Mucosa of descending colon (tissue), 3 donors: Measurements from ENCODE around the gene TSPY10. TPM values are rescaled to one million over a fixed set of nuclear protein-coding genes. Genes with fewer than 3 reads are reported as not detected.
A peak's percentile ranks its signal among the peaks of the same experiment; 100 is the strongest.
"Not testable (repeated sequence)": the region's sequence is repeated elsewhere in the genome, so short reads cannot be mapped to it uniquely, and the experiment has no call there.

Experiments used
- ATAC-seq: fragments of 200-7000 bp; cut with Tn5 transposase; one replicate; pipeline ENCODE4 v1.9.1; 2020; ENCODE audit warnings: mild to moderate bottlenecking, moderate library complexity
- DNase-seq, 3 donors: peaks; one replicate each; pipeline ENCODE4 v3.0.0-alpha.2; 2020
- H3K36me3 ChIP-seq: fragments of 200-600 bp; one replicate; pipeline ENCODE4 v1.8.0; 2021; ENCODE audit warnings: low read depth, mild to moderate bottlenecking
- H3K4me1 ChIP-seq: fragments of 200-600 bp; one replicate; pipeline ENCODE4 v1.8.0; 2021; ENCODE audit warnings: low read depth, mild to moderate bottlenecking
- H3K4me3 ChIP-seq: fragments of 200-600 bp; one replicate; pipeline ENCODE4 v1.8.0; 2021; ENCODE audit warnings: mild to moderate bottlenecking
- H3K9me3 ChIP-seq: fragments of 200-600 bp; one replicate; pipeline ENCODE4 v1.8.0; 2021; ENCODE audit warnings: mild to moderate bottlenecking
- intact Hi-C, 2 donors: fragments of 100-400 bp; cut with DNase I in 1 of 2; cut with micrococcal nuclease in 1 of 2; formaldehyde crosslinking; loops; one replicate each; pipeline versions ENCODE4 v1.11.0 to v1.11.1; 2022; cut with DNase I, micrococcal nuclease
- long read RNA-seq, 2 donors: library from polyadenylated mRNA; unstranded; transcript quantifications; one replicate each; pipeline ENCODE4 v2.0.0, GENCODE V29; 2019 to 2021
- total RNA-seq, 3 donors: library from RNA; stranded (reverse); fragmentation: NEBNext Ultra II Directional in 2 of 3; extraction: Animal tissue kit (Norgen Biotek cat#: 25700) in 2 of 3; gene quantifications; one replicate each; pipeline versions ENCODE4 v1.2.1 to v1.2.4, GENCODE V29; 2021 to 2023
- donor health status: DM: no; HTN: no; CAD: no; lungs with moderate emphysema.
- donor health status: DM: no; HTN: no; CAD: no.
- donor health status: DM: no; HTN: yes; CAD: no.

TSPY10 gene
- not detected for total RNA-seq
- long read RNA-seq, donor 1, result 0 reads
- long read RNA-seq, donor 2, result 0 reads

DNA sequence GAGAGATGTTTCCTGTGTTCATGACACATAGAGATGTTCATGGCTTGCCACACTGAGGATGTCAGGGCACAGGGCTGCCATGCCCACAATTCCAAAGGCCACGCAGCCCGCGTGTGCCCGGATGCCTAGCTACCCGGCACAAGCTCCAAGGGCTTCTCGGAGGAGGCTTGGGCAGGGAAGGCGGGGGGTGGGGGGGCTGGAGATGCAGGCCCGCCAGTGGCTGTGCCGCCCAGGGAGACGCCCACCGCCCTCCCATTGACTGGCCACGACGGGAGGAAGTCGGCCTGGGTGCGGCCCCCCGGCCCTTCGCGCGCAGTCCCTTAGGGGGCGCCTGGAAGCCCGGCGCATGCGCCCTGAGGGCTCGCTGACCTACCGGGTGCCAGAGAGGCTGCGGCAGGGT lies at the start of gene TSPY10:
Gene TSPY10, plus strand, starts transcription at position 301 of the 400 bp plus-strand sequence. Its CDS starts 46 bp downstream, at position 347.
- H3K9me3 ChIP-seq, intact Hi-C loops, H3K4me1 ChIP-seq, H3K4me3 ChIP-seq, H3K36me3 ChIP-seq, ATAC-seq, DNase-seq: not testable (repeated sequence)

GRCh38 chrY:9486967-9487366 lies 40.7 kb upstream of the TSPY10 start, which contains the start of gene TSPY9:
Gene TSPY9 (plus strand): TSS chrY:9487267. CDS start chrY:9487313, 46 bp downstream.
- intact Hi-C loops, H3K36me3 ChIP-seq, H3K4me3 ChIP-seq, DNase-seq, H3K9me3 ChIP-seq, H3K4me1 ChIP-seq, ATAC-seq: not testable (repeated sequence)

DNA sequence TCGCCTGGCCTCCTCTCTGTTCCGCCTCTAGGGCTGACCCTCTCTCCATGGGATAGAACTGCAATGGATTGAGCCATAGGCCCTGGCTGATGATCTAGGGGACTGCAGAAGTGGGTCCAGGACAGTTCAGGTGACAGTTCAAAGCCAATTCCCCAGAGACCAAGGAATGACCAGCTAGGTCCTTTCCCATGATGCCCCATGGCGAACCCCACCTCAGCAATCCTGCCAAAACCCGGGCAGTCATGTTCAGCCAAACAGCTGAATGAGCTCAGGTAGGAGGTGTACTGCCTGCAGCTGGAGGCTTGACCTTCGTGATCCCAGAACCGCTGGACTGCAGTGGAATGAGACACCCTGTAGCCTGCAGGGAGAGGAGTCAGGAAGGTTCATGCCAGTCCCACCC lies 23.3 kb upstream of the TSPY10 start:
- H3K36me3 ChIP-seq, ATAC-seq, H3K9me3 ChIP-seq, H3K4me3 ChIP-seq, intact Hi-C loops, H3K4me1 ChIP-seq: not testable (repeated sequence)
- DNase-seq, result peak in 1 of 3 donors; percentile 10

- peak in 1 of 3 donors; percentile 4 for DNase-seq
- H3K36me3 ChIP-seq, H3K4me3 ChIP-seq, ATAC-seq, H3K4me1 ChIP-seq, H3K9me3 ChIP-seq, intact Hi-C loops: not testable (repeated sequence)
Measured at GRCh38 chrY:9516287-9516686, 11.4 kb upstream of the TSPY10 start.

Other genes starting within 250 kb of the TSPY10 start
- not detected for gene TSPY4, start 190.4 kb upstream of the TSPY10 start, total RNA-seq
- gene TSPY8, start 170.1 kb upstream of the TSPY10 start, total RNA-seq, result not detected
- not detected for gene TSPY3, start 129.5 kb upstream of the TSPY10 start, total RNA-seq
- gene TSPY1, start 60.9 kb upstream of the TSPY10 start, total RNA-seq, result not detected
- gene TSPY9, start 40.6 kb upstream of the TSPY10 start, total RNA-seq, result not detected